ENCODE results near the gene TSPOAP1.

The TSPOAP1 gene, protein sequence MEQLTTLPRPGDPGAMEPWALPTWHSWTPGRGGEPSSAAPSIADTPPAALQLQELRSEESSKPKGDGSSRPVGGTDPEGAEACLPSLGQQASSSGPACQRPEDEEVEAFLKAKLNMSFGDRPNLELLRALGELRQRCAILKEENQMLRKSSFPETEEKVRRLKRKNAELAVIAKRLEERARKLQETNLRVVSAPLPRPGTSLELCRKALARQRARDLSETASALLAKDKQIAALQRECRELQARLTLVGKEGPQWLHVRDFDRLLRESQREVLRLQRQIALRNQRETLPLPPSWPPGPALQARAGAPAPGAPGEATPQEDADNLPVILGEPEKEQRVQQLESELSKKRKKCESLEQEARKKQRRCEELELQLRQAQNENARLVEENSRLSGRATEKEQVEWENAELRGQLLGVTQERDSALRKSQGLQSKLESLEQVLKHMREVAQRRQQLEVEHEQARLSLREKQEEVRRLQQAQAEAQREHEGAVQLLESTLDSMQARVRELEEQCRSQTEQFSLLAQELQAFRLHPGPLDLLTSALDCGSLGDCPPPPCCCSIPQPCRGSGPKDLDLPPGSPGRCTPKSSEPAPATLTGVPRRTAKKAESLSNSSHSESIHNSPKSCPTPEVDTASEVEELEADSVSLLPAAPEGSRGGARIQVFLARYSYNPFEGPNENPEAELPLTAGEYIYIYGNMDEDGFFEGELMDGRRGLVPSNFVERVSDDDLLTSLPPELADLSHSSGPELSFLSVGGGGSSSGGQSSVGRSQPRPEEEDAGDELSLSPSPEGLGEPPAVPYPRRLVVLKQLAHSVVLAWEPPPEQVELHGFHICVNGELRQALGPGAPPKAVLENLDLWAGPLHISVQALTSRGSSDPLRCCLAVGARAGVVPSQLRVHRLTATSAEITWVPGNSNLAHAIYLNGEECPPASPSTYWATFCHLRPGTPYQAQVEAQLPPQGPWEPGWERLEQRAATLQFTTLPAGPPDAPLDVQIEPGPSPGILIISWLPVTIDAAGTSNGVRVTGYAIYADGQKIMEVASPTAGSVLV (N-terminal part only)
- total RNA-seq = 27.3 to 49.4 (median 38.8) reads per million in 3 experiments

DNA sequence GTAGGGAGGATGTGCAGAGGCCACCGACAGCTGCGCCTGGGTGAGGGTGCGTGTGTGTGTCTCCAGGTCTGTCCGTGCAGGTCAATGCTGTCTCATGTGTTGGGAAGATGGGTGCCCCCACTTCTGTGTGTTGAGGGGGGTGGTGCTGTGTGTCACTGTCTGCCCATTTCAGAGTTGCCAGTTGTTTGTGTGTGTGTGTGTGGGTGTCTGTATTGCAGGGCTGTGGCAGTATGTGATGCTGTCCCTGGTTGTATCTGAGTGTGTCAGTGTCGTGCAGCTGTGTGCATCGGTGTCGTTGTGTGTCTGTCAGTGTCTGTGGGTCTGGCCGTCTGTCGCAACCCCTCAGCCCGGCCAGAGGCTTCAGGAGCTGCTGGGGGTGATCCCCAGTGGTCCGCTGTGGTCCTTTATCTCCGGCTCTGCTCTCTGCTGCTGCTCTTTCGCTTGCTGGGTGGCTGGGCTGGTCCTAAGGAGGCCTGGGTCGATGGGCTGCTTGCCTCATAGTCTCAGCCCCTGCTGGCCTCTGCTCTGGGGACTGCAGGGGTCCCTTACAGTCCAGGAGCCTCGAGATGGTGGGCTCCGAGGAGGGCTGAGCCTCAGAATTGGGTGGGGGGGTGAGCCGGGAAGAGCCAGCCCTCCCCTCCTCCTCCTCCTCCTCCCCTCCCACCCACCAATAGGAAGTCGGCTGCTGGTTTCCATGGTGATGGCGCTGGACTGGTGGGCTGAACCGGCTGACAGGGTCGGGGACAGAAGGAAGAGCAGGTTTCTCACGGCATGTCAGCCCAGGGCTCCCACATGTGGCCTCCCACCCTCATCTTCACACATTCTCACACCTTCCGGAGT lies at the start of gene TSPOAP1:
Gene TSPOAP1 (minus strand): TSS at position 601 of the 840 bp plus-strand sequence. CDS start 875 bp downstream, outside the sequence.
- peak; percentile 61 for DNase-seq

DNA sequence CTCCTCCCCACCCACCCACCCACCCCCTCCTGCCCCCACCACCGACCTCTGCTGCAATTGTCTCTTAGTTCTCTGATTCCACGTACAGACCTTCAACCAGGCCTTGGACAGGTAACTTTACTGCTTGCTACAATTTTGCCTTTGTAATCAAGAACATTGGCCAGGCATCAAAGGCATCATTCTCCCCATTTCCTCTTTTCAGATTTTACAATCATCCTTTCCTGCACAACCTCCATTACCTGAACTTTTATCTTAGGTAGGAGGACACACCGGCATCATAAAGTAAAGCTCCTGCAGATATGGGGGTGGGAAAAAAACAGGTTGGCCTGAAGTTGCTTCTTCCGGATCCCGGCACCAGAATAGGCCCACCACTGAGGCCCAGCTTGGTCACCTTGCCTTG lies 49.1 kb upstream of the TSPOAP1 start:
- no peak for DNase-seq

DNA sequence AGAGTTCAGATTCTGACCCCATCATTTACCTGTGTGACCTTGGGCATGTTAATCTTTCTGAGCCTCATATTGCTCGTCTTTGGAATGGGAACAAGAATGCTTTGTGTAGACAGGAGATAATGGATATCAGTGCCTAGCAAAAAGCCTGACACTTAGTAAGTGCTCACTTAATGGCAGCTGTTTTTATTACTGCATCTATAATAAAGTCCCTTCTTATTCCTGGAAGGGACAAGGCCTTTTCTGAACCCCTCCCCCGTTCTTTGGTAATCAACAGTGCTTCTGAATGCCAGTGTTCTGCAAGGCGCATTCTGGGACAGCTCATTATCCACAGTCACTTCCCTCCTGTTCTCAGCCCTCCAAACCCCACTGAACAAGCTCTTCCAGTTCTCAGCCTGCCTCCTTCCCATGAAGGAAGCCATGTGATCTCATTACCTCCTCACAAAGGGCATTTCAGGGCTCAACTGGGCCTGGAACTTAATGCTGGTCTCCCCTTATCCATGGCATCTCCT lies 48.6 kb upstream of the TSPOAP1 start:
- no peak for DNase-seq

DNA sequence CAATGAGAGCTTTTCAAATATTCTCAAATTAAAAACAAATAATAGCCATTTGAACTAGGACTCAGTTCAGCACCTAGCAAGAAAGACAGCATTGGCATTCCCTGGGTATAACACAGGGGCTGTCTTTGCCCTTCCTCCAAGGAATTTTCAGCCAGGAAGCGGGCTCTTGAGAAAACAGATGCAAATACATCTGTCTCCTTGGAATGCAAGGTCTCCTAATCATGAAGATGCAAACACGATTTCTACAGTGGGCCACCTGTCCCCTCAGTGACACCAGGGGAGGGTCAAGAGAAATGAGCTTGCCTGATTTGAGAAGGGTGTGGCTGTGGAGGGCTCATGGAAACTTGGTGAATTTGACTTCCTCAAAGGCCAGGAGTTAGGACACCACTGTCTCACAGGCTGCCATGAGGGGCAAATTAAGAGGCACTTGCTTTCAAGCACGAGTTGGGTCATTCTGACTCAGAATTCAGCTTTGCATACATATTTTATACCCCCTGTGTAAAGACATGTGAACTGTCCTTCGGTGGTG lies 47.9 kb upstream of the TSPOAP1 start:
- DNase-seq = no peak

DNA sequence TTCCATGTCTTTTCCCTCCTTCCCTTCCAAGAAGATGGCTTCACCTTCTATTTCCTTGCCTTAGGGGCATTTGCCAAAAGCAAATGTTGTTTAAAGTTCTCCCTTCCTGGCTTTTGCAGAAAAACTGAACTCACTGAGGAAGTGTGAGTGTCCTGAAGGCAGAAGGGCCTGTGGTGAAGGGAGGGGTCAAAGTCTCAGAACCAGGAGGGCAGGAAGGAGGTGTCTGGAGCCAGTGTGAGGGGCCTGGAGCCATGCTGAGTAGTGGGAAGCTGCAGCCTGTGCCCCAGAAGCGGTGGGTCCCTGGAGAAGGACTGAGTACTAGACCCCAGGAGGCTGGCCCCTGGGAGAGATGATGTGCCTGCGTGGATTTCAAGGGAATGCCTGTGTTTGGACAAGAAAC lies 47.2 kb upstream of the TSPOAP1 start:
- DNase-seq = no peak

DNA sequence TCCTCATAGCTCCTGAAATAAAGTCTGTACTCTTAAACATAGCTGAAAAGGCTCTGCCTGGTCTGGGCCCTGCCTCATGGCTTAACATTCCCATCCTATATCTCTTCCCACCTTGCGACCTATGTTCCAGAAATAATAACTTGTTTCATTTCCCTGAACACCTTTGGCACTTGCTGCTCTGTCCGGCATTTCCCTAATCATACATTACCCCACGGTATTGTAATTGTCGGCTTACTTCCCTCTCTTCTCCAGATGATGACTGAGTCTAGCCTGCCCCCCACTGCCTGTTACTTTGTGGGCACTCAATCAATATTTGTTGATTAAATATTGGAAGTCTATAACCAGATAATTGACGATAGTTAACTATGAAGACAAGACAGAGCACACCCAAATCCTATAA lies 46.7 kb upstream of the TSPOAP1 start:
- no peak for DNase-seq

DNA sequence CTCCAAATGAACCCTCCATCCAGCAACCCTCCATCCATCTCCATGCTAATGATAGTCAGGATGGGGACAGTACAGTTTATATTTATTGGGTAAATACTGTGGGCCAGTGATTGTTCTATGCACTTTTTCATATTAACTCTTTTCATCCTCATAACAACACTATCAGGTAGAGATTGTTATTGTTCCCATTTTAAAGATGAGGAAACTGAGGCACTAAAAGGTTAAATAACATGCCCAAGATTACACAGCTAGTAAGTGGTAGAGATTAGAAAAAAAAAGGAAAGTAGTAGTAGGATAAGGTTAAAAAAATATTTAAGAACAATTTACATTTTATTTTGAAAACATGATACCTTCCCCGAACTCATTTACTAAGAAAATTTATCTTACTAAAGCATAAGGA lies 45.3 kb upstream of the TSPOAP1 start:
- DNase-seq = no peak

DNA sequence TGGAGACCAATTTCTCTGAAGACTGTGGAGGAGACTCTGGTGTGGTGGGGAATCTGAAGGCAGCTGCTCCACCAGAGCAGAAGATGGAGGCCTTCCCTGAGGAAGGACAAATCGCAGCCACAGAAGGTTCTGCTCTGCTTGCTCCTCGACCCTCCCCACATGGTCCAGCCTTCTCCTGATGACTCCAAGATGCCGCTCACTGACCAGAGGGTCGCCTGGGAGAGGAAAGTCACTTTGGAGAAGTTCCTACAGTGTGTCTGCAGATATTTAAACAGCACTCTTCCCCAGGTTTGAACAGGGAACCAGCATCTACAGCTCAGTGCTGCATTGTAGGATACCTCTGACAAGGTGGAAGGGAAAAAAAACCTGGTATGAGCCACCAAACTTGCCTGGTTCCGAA lies 44.4 kb upstream of the TSPOAP1 start:
- no peak for DNase-seq

DNA sequence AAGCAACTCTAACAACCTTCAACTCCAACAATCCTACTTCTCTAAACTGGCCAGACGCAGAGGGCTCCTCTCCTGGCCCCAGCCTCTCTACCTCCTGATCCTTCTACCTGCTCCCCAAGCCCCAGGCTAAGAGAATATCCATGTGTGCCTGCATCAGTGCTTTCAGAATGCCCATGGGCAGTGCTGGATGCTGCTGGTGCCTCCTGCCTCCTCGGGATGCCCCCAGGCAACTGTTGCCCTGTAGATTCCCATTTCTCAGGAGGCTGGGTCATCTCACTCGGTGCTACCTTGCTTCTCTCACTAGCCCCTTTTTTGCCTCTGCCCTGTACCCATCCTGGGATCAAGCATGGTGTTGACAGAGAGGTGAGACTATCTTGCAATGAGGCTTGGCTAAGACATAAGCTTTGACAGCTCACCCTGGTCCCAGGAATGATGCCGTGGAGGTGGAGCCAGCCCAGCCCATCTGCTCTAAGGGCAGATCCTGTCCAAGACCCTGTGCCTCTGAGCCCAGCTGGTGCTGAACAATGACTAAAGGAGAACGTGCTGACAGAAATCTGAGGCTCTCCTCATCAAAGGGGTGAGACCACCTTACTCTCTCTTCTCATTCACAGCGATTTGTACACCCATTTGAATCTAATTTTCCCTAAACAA lies 42.8 kb upstream of the TSPOAP1 start:
- no peak for DNase-seq

DNA sequence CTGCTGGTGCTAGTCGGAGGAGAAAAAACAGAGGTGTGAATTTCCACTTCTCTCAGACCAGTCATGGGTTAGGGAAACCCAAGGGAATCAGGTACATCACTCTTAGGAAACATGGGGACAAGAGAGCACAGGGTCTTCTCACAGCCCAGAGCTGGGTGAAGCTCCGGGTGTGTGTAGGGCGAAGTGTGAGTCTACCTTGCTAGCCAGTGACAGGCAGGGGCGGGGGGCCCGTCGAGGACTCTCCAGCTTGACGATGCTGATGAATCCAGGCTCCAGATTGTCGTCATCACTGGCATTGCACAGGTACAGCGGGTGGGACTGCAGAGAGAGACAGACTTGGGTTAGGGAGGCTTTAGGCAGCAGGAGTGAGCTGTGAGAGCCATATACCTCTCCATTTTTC lies 42.1 kb upstream of the TSPOAP1 start:
- no peak for DNase-seq

DNA sequence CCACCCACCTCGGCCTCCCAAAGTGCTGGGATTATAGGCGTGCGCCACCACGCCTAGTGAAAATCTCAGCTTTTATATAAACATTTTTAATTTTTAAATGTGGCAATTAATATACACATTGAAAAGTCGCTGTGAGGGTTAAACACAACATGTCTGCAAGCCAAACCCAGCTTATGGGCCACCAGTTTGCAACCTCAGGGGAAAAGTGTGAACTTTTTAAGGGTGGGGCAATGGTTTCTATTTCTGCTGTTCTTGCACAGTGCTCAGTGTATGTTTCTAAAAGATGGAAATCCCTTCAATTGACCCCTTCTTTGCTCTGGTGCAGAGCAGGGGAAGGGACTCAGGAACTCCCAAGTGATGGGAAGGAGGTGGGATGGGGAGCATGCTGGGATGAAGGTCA lies 41.7 kb upstream of the TSPOAP1 start:
- no peak for DNase-seq

DNA sequence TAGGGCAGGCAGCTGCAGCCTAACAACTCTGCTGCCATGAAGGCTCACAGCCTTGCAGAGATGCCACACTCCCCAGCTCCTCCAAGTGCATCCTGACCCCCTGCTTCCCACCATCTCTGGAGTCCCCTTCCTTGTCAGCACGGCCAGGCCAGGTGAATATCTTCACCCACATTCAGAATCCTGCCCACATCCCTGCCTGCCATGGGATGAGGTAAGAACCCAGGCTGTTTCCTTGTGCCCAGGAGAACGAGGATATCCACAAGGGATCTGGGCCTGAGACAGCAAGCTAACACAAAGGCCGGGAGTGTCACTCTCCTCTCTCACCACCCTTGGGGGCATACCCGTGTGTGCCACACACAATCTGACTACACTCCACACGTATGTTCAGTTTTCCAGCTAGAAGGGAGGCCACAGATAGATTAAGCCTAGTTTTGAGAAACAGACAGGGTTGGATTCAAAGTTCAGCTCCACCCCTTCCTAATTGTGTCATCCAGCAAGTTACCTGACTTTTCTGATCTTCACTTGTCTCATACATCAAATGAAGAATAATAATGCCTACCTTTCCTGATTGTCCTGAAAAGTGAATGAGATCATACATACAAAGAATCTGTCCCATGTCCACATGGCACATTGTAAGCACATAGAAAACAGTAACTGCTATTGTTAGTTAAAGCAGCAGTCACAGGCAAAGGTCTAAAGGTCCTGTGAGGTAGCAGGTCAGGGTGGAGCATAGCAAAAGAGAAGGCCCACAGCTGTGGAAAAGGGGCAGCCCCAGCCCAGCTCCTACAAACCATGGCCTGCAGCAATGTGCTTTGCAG lies 40.8 kb upstream of the TSPOAP1 start:
- no peak for DNase-seq

DNA sequence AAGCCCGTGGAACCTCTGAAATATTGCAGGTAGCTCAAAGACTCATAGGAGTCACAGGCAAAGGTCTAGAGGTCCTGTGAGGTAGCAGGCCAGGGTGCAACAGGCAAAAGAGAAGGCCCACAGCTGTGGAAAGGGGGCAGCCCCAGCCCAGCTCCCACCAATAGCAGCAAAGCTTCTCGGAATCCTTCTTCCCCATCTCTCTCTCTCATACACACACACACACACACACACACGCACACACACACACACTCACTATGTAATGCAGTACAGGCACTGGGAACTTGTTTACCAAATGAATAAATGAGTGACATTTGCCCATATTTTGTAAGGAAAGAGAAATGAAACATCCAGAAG lies 40.2 kb upstream of the TSPOAP1 start:
- DNase-seq = no peak

DNA sequence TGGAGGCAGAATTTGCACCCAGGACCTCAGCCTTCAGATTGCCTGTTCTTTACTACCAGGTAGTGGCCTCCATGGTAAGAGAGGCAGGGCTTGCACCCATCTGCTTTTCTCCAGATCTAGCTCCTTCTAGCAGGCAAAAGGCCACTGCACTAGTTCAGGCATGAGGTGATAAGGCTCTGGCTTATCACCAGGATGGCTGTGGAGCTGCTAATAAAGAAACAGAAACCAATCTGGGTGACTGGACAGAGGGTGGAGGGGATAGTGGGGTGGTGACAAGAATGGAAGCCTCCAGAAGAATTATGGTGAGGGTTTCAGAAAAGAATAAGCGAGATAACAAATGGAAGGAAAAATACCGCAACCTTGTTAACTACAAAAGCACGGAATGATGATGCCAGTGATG lies 38.9 kb upstream of the TSPOAP1 start:
- no peak for DNase-seq

DNA sequence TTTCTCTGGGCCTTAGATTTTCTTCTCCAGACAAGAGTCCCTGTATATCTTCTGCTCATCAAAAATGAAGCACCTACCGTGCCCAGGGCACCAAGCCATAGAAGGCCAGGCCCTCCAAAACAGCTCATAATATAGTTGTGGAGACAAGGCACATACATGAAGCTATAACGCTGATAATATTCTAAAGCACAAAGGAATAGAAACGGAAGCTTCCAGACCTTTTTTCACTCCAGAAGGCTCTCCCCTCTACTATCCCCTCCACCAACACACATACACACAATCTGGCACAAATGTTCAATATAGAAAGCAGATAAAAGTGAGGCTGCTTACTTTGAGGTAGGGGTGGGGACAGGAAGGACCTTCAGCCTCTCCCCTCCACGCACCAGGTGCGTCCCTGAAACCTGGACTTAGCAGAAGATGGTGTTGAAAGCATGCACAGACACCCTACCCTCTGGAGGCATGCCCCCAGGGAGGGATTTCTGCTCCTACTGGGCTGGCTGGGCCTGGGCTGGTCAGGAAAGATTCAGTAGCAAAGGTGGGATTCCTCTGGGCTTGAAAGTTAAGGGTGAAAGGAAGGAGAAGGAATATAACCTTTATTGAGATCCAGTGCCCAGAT lies 37.5 kb upstream of the TSPOAP1 start:
- no peak for DNase-seq

DNA sequence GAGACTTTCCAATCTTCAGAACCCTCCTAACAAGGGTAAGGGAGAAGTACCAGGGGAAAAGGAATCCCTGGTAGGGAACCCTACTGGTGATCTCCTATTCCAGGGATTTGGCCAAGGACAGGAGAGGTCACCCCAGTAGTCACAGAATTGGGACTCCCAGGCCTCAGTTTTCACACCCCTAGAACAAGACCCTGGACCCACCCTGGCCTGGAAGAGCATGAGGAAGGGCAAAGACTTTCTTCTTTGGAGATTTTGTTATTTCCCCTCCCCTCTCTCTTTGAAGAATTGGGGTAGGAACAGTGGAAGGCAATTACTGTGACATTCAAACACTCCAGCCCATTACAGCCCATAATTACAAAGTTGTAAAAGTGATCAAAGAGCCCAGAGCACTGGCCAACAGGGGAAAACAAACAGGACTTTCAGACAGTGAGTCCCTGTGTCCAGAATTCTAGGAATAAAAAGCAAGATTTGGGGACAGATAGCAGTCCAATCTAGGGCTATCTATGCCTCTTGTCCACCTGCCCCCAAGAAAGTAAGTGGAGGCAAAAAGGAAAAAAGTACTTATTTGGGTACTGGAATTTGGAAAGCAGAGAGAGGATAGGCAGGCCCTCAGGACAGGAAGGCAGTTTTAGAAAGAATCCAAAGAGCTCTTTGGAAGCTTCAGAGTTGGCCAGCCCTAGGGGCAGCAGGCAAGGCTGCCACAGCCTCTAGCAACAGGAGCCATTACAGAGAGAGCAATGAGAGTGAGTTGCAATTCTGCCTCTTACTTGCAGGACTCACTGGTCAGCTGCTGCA lies 36.8 kb upstream of the TSPOAP1 start:
- DNase-seq = no peak

DNA sequence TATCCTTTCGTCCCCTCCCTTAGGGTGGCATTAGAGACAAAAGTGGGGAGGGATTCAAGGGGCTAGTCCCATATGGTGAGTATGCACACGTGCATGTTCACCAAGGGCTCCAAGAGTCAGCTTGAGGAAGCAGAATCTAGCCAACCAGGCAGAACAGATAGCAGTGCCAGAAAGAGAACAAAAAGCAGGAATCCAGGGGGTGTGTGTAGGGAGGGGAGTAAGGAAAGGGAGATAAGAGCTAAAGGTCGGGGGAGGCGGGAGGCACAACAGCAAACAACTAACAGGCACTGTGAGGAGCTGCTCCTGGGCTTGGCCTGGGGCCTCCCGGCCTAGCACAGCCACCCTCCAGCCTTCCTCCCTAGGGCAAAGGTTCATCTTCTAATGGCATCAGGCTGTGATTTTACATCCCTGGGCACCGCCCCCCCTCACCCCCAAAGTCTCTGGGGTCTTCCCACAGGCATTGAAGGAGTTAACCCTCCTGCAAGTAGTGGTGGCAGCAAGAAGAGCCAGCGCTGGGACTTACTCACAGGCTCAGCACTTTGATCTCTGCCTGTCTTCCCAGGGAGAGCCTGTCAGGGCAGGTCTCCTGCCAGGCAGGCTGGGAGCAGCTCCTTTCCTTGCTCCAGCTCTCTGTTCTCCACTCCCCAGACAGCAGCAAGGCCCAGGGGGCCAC lies 35.8 kb upstream of the TSPOAP1 start:
- DNase-seq = no peak

DNA sequence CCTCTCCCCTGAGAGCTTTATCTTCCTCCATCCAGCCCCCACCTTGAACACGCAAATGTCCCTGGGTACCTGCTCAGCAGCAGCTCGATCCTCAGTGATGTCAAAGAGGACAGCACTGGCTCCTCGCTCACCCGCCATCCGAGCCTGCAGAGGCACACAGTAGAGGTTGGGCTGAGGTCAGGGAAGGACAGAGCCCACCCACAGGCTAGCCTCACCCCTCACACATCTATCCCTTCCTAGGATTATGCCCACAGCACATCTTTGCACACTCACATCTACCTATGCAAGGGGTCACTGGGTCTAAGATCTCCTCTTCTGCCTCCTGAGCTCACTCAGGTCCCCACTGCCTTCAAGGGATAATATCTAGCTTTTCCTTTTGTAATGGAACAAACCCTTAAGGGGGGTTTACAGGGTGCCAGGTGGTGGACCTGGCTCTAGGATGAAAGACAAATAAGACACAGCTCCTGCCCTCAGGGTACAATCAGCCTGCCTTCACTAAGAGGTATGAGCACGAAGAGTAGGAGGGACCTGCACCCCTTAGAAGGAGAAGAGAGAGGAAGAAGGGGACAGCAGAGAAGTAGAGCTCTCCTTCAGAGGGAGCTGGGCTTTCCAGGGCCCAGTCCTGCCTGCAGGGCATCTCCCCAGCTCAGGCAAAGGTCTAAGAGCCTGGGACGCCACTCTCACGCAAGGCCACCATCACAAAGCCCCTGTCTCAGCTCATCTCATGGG lies 35.0 kb upstream of the TSPOAP1 start:
- DNase-seq = no peak

Data from central memory CD4-positive, alpha-beta T cell (primary cell).